ENCODE measurements around the gene NRTN.
"Not testable (repeated sequence)": the region's sequence is repeated elsewhere in the genome, so short reads cannot be mapped to it uniquely, and the experiment has no call there.

Gene NRTN

GRCh38 chr19:5870986-5871394 is 66.1 kb downstream of the NRTN start:
- TF ChIP-seq EZH2phosphoT487 (IDR thresholded peaks at IDR 0.05; ENCODE audit: borderline replicate concordance) = no peak
- TF ChIP-seq CTCF (conservative IDR thresholded peaks at IDR 0.05; ENCODE audit: low read length) = no peak
- Histone ChIP-seq H4K20me1 (ENCODE audit: insufficient read depth, low read length, poor library complexity, severe bottlenecking) (no peaks in the 10 kb centered on the region), H3K9me2 (replicated peaks; ENCODE audit: low read depth, low read length) (no peaks in the 10 kb centered on the region), H3K36me3 (ENCODE audit: insufficient read depth, low read length) (no peaks in the 10 kb centered on the region), H3K27me3 (ENCODE audit: insufficient read depth, low read length, poor library complexity, severe bottlenecking) (no peaks in the 10 kb centered on the region), H3F3A (ENCODE audit: low read depth) (no peaks in the 10 kb centered on the region), H3K9me3 (ENCODE audit: insufficient read depth, low read depth, low read length) (no peaks in the 10 kb centered on the region), H3K79me2 (ENCODE audit: insufficient read depth, low read length) (no peaks in the 10 kb centered on the region), H3K4me3 (ENCODE audit: low read length, poor library complexity, severe bottlenecking) (no peak overlapping the region), H3K4me1 (ENCODE audit: insufficient read depth, low read length, poor library complexity, severe bottlenecking) (no peaks in the 10 kb centered on the region), H2AFZ (ENCODE audit: low read length) (no peak overlapping the region), H3K4me2 (ENCODE audit: low read depth, low read length, poor library complexity, severe bottlenecking) (no peak overlapping the region), H3K9ac (ENCODE audit: low read depth, low read length, poor library complexity, severe bottlenecking) (no peak overlapping the region)

GRCh38 chr19:5873617-5874199 is 68.8 kb downstream of the NRTN start:
- no peak for TF ChIP-seq EZH2phosphoT487 (IDR thresholded peaks at IDR 0.05; ENCODE audit: borderline replicate concordance)
- no peak for TF ChIP-seq CTCF (conservative IDR thresholded peaks at IDR 0.05; ENCODE audit: low read length)
- H3K79me2 ChIP-seq (ENCODE audit: insufficient read depth, low read length) = no peaks in the 10 kb centered on the region
- H3K9me3 ChIP-seq (ENCODE audit: insufficient read depth, low read depth, low read length) = no peaks in the 10 kb centered on the region
- no peaks in the 10 kb centered on the region for H3K4me1 ChIP-seq (ENCODE audit: insufficient read depth, low read length, poor library complexity, severe bottlenecking)
- H3K36me3 ChIP-seq (ENCODE audit: insufficient read depth, low read length) = no peaks in the 10 kb centered on the region
- H3F3A ChIP-seq (ENCODE audit: low read depth) = no peaks in the 10 kb centered on the region
- no peak overlapping the region for H2AFZ ChIP-seq (ENCODE audit: low read length)
- no peak overlapping the region for H3K4me2 ChIP-seq (ENCODE audit: low read depth, low read length, poor library complexity, severe bottlenecking)
- H3K4me3 ChIP-seq (ENCODE audit: low read length, poor library complexity, severe bottlenecking) = no peak overlapping the region
- H3K9me2 ChIP-seq (replicated peaks; ENCODE audit: low read depth, low read length) = no peaks in the 10 kb centered on the region
- no peak overlapping the region for H3K9ac ChIP-seq (ENCODE audit: low read depth, low read length, poor library complexity, severe bottlenecking)
- no peaks in the 10 kb centered on the region for H4K20me1 ChIP-seq (ENCODE audit: insufficient read depth, low read length, poor library complexity, severe bottlenecking)
- H3K27me3 ChIP-seq (ENCODE audit: insufficient read depth, low read length, poor library complexity, severe bottlenecking) = no peaks in the 10 kb centered on the region

- H3K36me3 ChIP-seq (ENCODE audit: insufficient read depth, low read length); H2AFZ ChIP-seq (ENCODE audit: low read length); H4K20me1 ChIP-seq (ENCODE audit: insufficient read depth, low read length, poor library complexity, severe bottlenecking); H3K9me3 ChIP-seq (ENCODE audit: insufficient read depth, low read depth, low read length); H3K4me2 ChIP-seq (ENCODE audit: low read depth, low read length, poor library complexity, severe bottlenecking); H3K79me2 ChIP-seq (ENCODE audit: insufficient read depth, low read length); H3K9me2 ChIP-seq (replicated peaks; ENCODE audit: low read depth, low read length); H3K9ac ChIP-seq (ENCODE audit: low read depth, low read length, poor library complexity, severe bottlenecking); H3K4me3 ChIP-seq (ENCODE audit: low read length, poor library complexity, severe bottlenecking); H3F3A ChIP-seq (ENCODE audit: low read depth); H3K4me1 ChIP-seq (ENCODE audit: insufficient read depth, low read length, poor library complexity, severe bottlenecking); H3K27me3 ChIP-seq (ENCODE audit: insufficient read depth, low read length, poor library complexity, severe bottlenecking): not testable (repeated sequence)
These were observed 69.6 kb downstream of the NRTN start for GRCh38 chr19:5874496-5874895.

GRCh38 chr19:5877427-5877826 is 72.6 kb downstream of the NRTN start:
- Histone ChIP-seq H3K9ac (ENCODE audit: low read depth, low read length, poor library complexity, severe bottlenecking) (no peak overlapping the region), H3K4me2 (ENCODE audit: low read depth, low read length, poor library complexity, severe bottlenecking) (no peak overlapping the region), H3K4me3 (ENCODE audit: low read length, poor library complexity, severe bottlenecking) (no peak overlapping the region), H3F3A (ENCODE audit: low read depth) (no peaks in the 10 kb centered on the region), H3K79me2 (ENCODE audit: insufficient read depth, low read length) (no peaks in the 10 kb centered on the region), H3K9me3 (ENCODE audit: insufficient read depth, low read depth, low read length) (no peaks in the 10 kb centered on the region), H3K27me3 (ENCODE audit: insufficient read depth, low read length, poor library complexity, severe bottlenecking) (no peaks in the 10 kb centered on the region), H2AFZ (ENCODE audit: low read length) (no peak overlapping the region), H3K4me1 (ENCODE audit: insufficient read depth, low read length, poor library complexity, severe bottlenecking) (no peaks in the 10 kb centered on the region), H4K20me1 (ENCODE audit: insufficient read depth, low read length, poor library complexity, severe bottlenecking) (no peaks in the 10 kb centered on the region), H3K9me2 (replicated peaks; ENCODE audit: low read depth, low read length) (no peaks in the 10 kb centered on the region), H3K36me3 (ENCODE audit: insufficient read depth, low read length) (no peaks in the 10 kb centered on the region)
- no peak for TF ChIP-seq CTCF (conservative IDR thresholded peaks at IDR 0.05; ENCODE audit: low read length)
- no peak for TF ChIP-seq EZH2phosphoT487 (IDR thresholded peaks at IDR 0.05; ENCODE audit: borderline replicate concordance)
